Stromal cell of bone marrow (primary cell): ENCODE measurements around the gene MRS2.
"Not testable (repeated sequence)": the region's sequence is repeated elsewhere in the genome, so short reads cannot be mapped to it uniquely, and the experiment has no call there.

Experiments used
- DNase-seq: peaks from one replicate; pipeline ENCODE4 v3.0.0-alpha.2; 2012; ENCODE audit warnings: low read depth

Gene MRS2

GRCh38 chr6:24387818-24388217, 14.9 kb upstream of the MRS2 start:
- no peak for DNase-seq

GRCh38 chr6:24391208-24391607, 11.5 kb upstream of the MRS2 start:
- no peak for DNase-seq

- no peak for DNase-seq
Observed at GRCh38 chr6:24391756-24392405, 10.9 kb upstream of the MRS2 start.

GRCh38 chr6:24394061-24394779, 8.5 kb upstream of the MRS2 start:
- DNase-seq = no peak

GRCh38 chr6:24394780-24395437, 7.8 kb upstream of the MRS2 start:
- peak; percentile 94 for DNase-seq

- no peak for DNase-seq
Observed at GRCh38 chr6:24396824-24397223, 5.9 kb upstream of the MRS2 start.

GRCh38 chr6:24397631-24398030, 5.1 kb upstream of the MRS2 start:
- no peak for DNase-seq

GRCh38 chr6:24400045-24401039, 2.4 kb upstream of the MRS2 start:
- DNase-seq = not testable (repeated sequence)

GRCh38 chr6:24401458-24401857, 1.3 kb upstream of the MRS2 start:
- DNase-seq = no peak

GRCh38 chr6:24403501-24403824, 727 bp downstream of the MRS2 start:
- DNase-seq = no peak

GRCh38 chr6:24405262-24405661, 2.5 kb downstream of the MRS2 start:
- DNase-seq = no peak

- DNase-seq = no peak
Observed at GRCh38 chr6:24408719-24409410, 6.1 kb downstream of the MRS2 start.

- no peak for DNase-seq
Observed at GRCh38 chr6:24410622-24411021, 7.9 kb downstream of the MRS2 start.

GRCh38 chr6:24412294-24412693, 9.6 kb downstream of the MRS2 start:
- no peak for DNase-seq

- not testable (repeated sequence) for DNase-seq
Observed at GRCh38 chr6:24414531-24414930, 11.8 kb downstream of the MRS2 start.

GRCh38 chr6:24415753-24416152, 13.0 kb downstream of the MRS2 start:
- no peak for DNase-seq

GRCh38 chr6:24419526-24419925, 16.8 kb downstream of the MRS2 start:
- DNase-seq = no peak

GRCh38 chr6:24425091-24425490, 22.4 kb downstream of the MRS2 start:
- DNase-seq = no peak

GRCh38 chr6:24426729-24427446, 24.2 kb downstream of the MRS2 start:
- no peak for DNase-seq

- DNase-seq = no peak
Observed at GRCh38 chr6:24428615-24429014, 25.9 kb downstream of the MRS2 start.

- DNase-seq = no peak
Observed at GRCh38 chr6:24429146-24429545, 26.4 kb downstream of the MRS2 start.
